Endothelial cell (in vitro differentiated cells): ENCODE measurements around the gene IFT122. TPM values are rescaled to one million over a fixed set of nuclear protein-coding genes. Genes with fewer than 3 reads are reported as not detected.

Experiments used
- DNase-seq: peaks from one replicate; pipeline ENCODE4 v3.0.0; 2021; ENCODE audit warnings: low spot score
- H3K27ac Mint-ChIP-seq: one replicate; pipeline ENCODE4 v1.8.0; 2021; ENCODE audit warnings: mixed read lengths, inconsistent platforms; ENCODE audit not compliant: unreplicated experiment
- H3K27me3 Mint-ChIP-seq: one replicate; pipeline ENCODE4 v1.8.0; 2021; ENCODE audit warnings: mild to moderate bottlenecking, moderate library complexity, mixed read lengths, inconsistent platforms; ENCODE audit not compliant: unreplicated experiment
- H3K36me3 Mint-ChIP-seq: one replicate; pipeline ENCODE4 v1.8.0; 2021; ENCODE audit warnings: mild to moderate bottlenecking, low read depth, mixed read lengths, inconsistent platforms; ENCODE audit not compliant: unreplicated experiment
- H3K4me1 Mint-ChIP-seq: one replicate; pipeline ENCODE4 v1.8.0; 2021; ENCODE audit warnings: mild to moderate bottlenecking, mixed read lengths, inconsistent platforms; ENCODE audit not compliant: unreplicated experiment
- H3K4me3 Mint-ChIP-seq: one replicate; pipeline ENCODE4 v1.8.0; 2021; ENCODE audit warnings: mild to moderate bottlenecking, mixed read lengths, inconsistent platforms; ENCODE audit not compliant: unreplicated experiment
- H3K9me3 Mint-ChIP-seq: one replicate; pipeline ENCODE4 v1.8.0; 2021; ENCODE audit warnings: mixed read lengths, inconsistent platforms; ENCODE audit not compliant: unreplicated experiment
- CTCF ChIP-seq: fragments of 200-600 bp; sonication (generic); IDR thresholded peaks from one replicate; pipeline ENCODE4 v1.5.0; 2021; ENCODE audit warnings: antibody characterized with exemption; ENCODE audit not compliant: unreplicated experiment
- total RNA-seq: library from RNA; stranded (reverse); fragmentation: NEBNext Ultra II Directional; extraction: Animal tissue kit (Norgen Biotek cat#: 25700); gene quantifications from one replicate; pipeline ENCODE4 v1.2.1, GENCODE V29; 2021; ENCODE audit not compliant: unreplicated experiment

The IFT122 gene
- total RNA-seq, 1 donor from 2014 or later = 25.1 TPM

- Mint-ChIP-seq H3K9me3 (no peaks in the 10 kb centered on the region), H3K27me3 (peaks cover 48% of the 10 kb centered on the region), H3K36me3 (peaks cover 34% of the 10 kb centered on the region), H3K4me3 (peak overlapping the region; percentile 31), H3K27ac (peak overlapping the region; percentile 36), H3K4me1 (peaks cover 10% of the 10 kb centered on the region)
- TF ChIP-seq CTCF = no peak
- DNase-seq = no peak
These were observed 123.3 kb downstream of the IFT122 start for GRCh38 chr3:129563332-129563731.

GRCh38 chr3:129563850-129564535 lies 124.0 kb downstream of the IFT122 start:
- H3K27ac Mint-ChIP-seq = no peak overlapping the region
- H3K4me3 Mint-ChIP-seq = peak overlapping the region; percentile 31
- no peak for TF ChIP-seq CTCF
- peaks cover 9% of the 10 kb centered on the region for H3K4me1 Mint-ChIP-seq
- no peaks in the 10 kb centered on the region for H3K9me3 Mint-ChIP-seq
- H3K27me3 Mint-ChIP-seq = peaks cover 48% of the 10 kb centered on the region
- H3K36me3 Mint-ChIP-seq = peaks cover 40% of the 10 kb centered on the region
- no peak for DNase-seq

- Mint-ChIP-seq H3K9me3 (no peaks in the 10 kb centered on the region), H3K4me3 (peak overlapping the region; percentile 56), H3K27me3 (peaks cover 44% of the 10 kb centered on the region), H3K27ac (peak overlapping the region; percentile 42), H3K36me3 (peaks cover 52% of the 10 kb centered on the region), H3K4me1 (peaks cover 9% of the 10 kb centered on the region)
- TF ChIP-seq CTCF = no peak
- no peak for DNase-seq
These were observed 125.1 kb downstream of the IFT122 start for GRCh38 chr3:129564981-129565644.

- no peak for TF ChIP-seq CTCF
- DNase-seq = no peak
- peaks cover 51% of the 10 kb centered on the region for H3K36me3 Mint-ChIP-seq
- no peaks in the 10 kb centered on the region for H3K9me3 Mint-ChIP-seq
- no peak overlapping the region for H3K27ac Mint-ChIP-seq
- peak overlapping the region; percentile 56 for H3K4me3 Mint-ChIP-seq
- peaks cover 4% of the 10 kb centered on the region for H3K4me1 Mint-ChIP-seq
- peaks cover 46% of the 10 kb centered on the region for H3K27me3 Mint-ChIP-seq
These were observed 125.9 kb downstream of the IFT122 start for GRCh38 chr3:129565902-129566301.

GRCh38 chr3:129567176-129567705 lies 127.2 kb downstream of the IFT122 start:
- Mint-ChIP-seq H3K27me3 (peaks cover 50% of the 10 kb centered on the region), H3K36me3 (peaks cover 55% of the 10 kb centered on the region), H3K9me3 (no peaks in the 10 kb centered on the region), H3K4me3 (no peak overlapping the region), H3K4me1 (peaks cover 6% of the 10 kb centered on the region), H3K27ac (no peak overlapping the region)
- DNase-seq = no peak
- TF ChIP-seq CTCF = no peak
